Spleen (tissue), 11 donors: Measurements from ENCODE around the gene ETV6. TPM values are rescaled to one million over a fixed set of nuclear protein-coding genes. Genes with fewer than 3 reads are reported as not detected.

ENCODE experiments used
- DNase-seq: peaks from one replicate; pipeline ENCODE4 v3.0.0-alpha.2; 2020
- H3K27ac ChIP-seq, 8 donors: fragments of 200-600 bp; sonication (generic) in 7 of 8; 1 replicate in 4 of 8; 2 replicates in 4 of 8; pipeline versions ENCODE4 v1.5.0 to v1.8.0; 2016 to 2021; ENCODE audit warnings: inconsistent platforms in 4 of 8, mild to moderate bottlenecking in 4 of 8, moderate library complexity in 1 of 8
- H3K27me3 ChIP-seq, 7 donors: fragments of 200-600 bp; sonication (generic) in 6 of 7; replicated peaks in 1 of 7; 1 replicate in 4 of 7; 2 replicates in 3 of 7; pipeline versions ENCODE4 v1.5.0 to v1.8.0; 2016 to 2021; ENCODE audit warnings: inconsistent platforms in 3 of 7, mild to moderate bottlenecking in 1 of 7
- H3K36me3 ChIP-seq, 6 donors: fragments of 200-600 bp; sonication (generic) in 5 of 6; 1 replicate in 4 of 6; 2 replicates in 2 of 6; pipeline versions ENCODE4 v1.5.0 to v1.8.0; 2016 to 2021; ENCODE audit warnings: inconsistent platforms in 2 of 6
- H3K4me1 ChIP-seq, 6 donors: fragments of 200-600 bp; sonication (generic) in 5 of 6; 1 replicate in 3 of 6; 2 replicates in 3 of 6; pipeline versions ENCODE4 v1.5.0 to v1.8.0; 2016 to 2021; ENCODE audit warnings: inconsistent platforms in 3 of 6
- H3K4me3 ChIP-seq, 8 donors: fragments of 200-600 bp; sonication (generic) in 7 of 8; 1 replicate in 4 of 8; 2 replicates in 4 of 8; pipeline versions ENCODE4 v1.5.0 to v1.8.0; 2016 to 2021; ENCODE audit warnings: inconsistent platforms in 4 of 8, mild to moderate bottlenecking in 4 of 8, moderate library complexity in 2 of 8
- H3K9me3 ChIP-seq, 8 donors: fragments of 200-600 bp; sonication (generic) in 7 of 8; 1 replicate in 4 of 8; 2 replicates in 4 of 8; pipeline versions ENCODE4 v1.5.0 to v1.8.0; 2016 to 2021; ENCODE audit warnings: inconsistent platforms in 4 of 8
- POLR2A ChIP-seq, 3 donors: fragments of 450-650 bp; IDR thresholded peaks; one replicate each; pipeline ENCODE4 v1.5.1; 2017; ENCODE audit warnings: antibody characterized with exemption in 3 of 3, mild to moderate bottlenecking in 1 of 3
- POLR2AphosphoS5 ChIP-seq, 3 donors: sonication (generic); formaldehyde crosslinking; IDR thresholded peaks; one replicate each; pipeline ENCODE4 v1.5.1; 2017; ENCODE audit warnings: antibody characterized with exemption in 3 of 3
- WGBS, 5 donors: extraction: QIAGEN DNeasy Blood & Tissue Kit in 3 of 5; methylation state at CpG; one replicate each; pipeline versions ENCODE4 v1.1.5 to v1.1.7; 2013 to 2018; 5-methylcytosine and 5-hydroxymethylcytosine counted together
- intact Hi-C: fragments of 100-400 bp; cut with DNase I; formaldehyde crosslinking; loops from one replicate; pipeline ENCODE4 v1.15.0; 2023; ENCODE audit warnings: low total_unique reads
- polyA plus RNA-seq, 3 donors: library from polyadenylated mRNA; stranded (reverse); fragments of 200-250 nt; gene quantifications; one replicate each; pipeline ENCODE4 v1.2.1, GENCODE V29; 2013
- total RNA-seq, 7 donors: library from RNA; depleted of rRNA in 3 of 7; stranded (reverse); fragments of >200 nt in 3 of 7; fragmentation: NEBNext Ultra II Directional in 4 of 7; extraction: Animal tissue kit (Norgen Biotek cat#: 25700) in 4 of 7; gene quantifications; one replicate each; pipeline versions ENCODE4 v1.1.0 to v1.2.1, GENCODE V29; 2016 to 2021
- TF ChIP-seq, protein P1 (sequence below), 11 experiments: fragments of 200-600 bp in 7 of 11; fragments of 450-650 bp in 4 of 11; sonication (generic) in 4 of 11; IDR thresholded peaks in 8 of 11; conservative IDR thresholded peaks in 3 of 11; 1 replicate in 7 of 11; 2 replicates in 4 of 11; pipeline versions ENCODE4 v1.4.0 to v1.8.0; 2016 to 2021; ENCODE audit warnings: antibody characterized with exemption in 11 of 11, inconsistent platforms in 4 of 11, mild to moderate bottlenecking in 1 of 11
- donor health status: healthy with polysubstance abuse.
- donor health status: DM: no; HTN: no; CAD: no; lungs with moderate emphysema.
- donor health status: DM: no; HTN: no; CAD: no.
- donor health status: Bipolar disorder and iron deficiency.
- donor health status: healthy.
- donor health status: DM: no; HTN: no; CAD: no.
- donor health status: DM: yes; HTN: yes; CAD: no.

The ETV6 gene
- total and polyA plus RNA-seq, 10 donors, result 7.2 to 116 (median 57.8) TPM

GRCh38 chr12:11808931-11809330 lies 159.5 kb downstream of the ETV6 start:
- H3K4me3 ChIP-seq, result no peak overlapping the region
- peak overlapping the region in 4 of 8 donors; percentile 22 to 86 (median 84) for H3K27ac ChIP-seq
- TF ChIP-seq, protein P1, sequence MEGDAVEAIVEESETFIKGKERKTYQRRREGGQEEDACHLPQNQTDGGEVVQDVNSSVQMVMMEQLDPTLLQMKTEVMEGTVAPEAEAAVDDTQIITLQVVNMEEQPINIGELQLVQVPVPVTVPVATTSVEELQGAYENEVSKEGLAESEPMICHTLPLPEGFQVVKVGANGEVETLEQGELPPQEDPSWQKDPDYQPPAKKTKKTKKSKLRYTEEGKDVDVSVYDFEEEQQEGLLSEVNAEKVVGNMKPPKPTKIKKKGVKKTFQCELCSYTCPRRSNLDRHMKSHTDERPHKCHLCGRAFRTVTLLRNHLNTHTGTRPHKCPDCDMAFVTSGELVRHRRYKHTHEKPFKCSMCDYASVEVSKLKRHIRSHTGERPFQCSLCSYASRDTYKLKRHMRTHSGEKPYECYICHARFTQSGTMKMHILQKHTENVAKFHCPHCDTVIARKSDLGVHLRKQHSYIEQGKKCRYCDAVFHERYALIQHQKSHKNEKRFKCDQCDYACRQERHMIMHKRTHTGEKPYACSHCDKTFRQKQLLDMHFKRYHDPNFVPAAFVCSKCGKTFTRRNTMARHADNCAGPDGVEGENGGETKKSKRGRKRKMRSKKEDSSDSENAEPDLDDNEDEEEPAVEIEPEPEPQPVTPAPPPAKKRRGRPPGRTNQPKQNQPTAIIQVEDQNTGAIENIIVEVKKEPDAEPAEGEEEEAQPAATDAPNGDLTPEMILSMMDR (IDR thresholded peaks at IDR 0.05 in 8 of 11, conservative IDR thresholded peaks at IDR 0.05 in 3 of 11), result no peak
- TF ChIP-seq POLR2AphosphoS5 (IDR thresholded peaks at IDR 0.05), result no peak
- TF ChIP-seq POLR2A (IDR thresholded peaks at IDR 0.05), result no peak
- peaks cover 30 to 94% (median 71%) of the 10 kb centered on the region in 6 donors for H3K4me1 ChIP-seq
- no peaks in the 10 kb centered on the region for H3K27me3 ChIP-seq
- 76 to 87% (median 83%) methylated on average over 8 of the region's 8 CpGs for WGBS, 5 donors
- no peaks in the 10 kb centered on the region for H3K36me3 ChIP-seq
- DNase-seq, result no peak
- intact Hi-C loops, result no loop called here
- no peaks in the 10 kb centered on the region for H3K9me3 ChIP-seq

DNA sequence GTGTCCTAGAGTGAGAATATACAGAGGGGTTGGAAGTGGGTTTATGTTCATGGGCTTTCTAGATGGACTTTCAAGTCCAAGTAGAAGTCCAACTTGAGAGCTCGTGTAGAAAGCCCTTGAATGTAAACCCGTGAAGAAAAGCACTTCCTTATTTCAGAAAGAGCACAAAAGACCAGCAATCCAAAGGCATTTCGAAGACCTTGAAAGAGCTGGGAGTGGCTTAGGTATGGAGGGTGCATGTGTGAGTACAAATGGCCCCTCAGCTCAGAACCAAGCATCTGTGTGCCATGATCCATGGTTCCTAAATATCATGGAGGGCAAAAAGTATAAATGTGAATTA lies 160.7 kb downstream of the ETV6 start:
- no peak overlapping the region for H3K4me3 ChIP-seq
- no peaks in the 10 kb centered on the region for H3K36me3 ChIP-seq
- intact Hi-C loops, result no loop called here
- no peak for DNase-seq
- peak overlapping the region in 7 of 8 donors; percentile 22 to 87 (median 83) for H3K27ac ChIP-seq
- no peak for TF ChIP-seq POLR2AphosphoS5 (IDR thresholded peaks at IDR 0.05)
- no peak for TF ChIP-seq POLR2A (IDR thresholded peaks at IDR 0.05)
- TF ChIP-seq, protein P1 (IDR thresholded peaks at IDR 0.05 in 8 of 11, conservative IDR thresholded peaks at IDR 0.05 in 3 of 11), result no peak
- 31 to 52% (median 37%) methylated on average over 3 of the region's 3 CpGs for WGBS, 5 donors
- no peaks in the 10 kb centered on the region for H3K9me3 ChIP-seq
- no peaks in the 10 kb centered on the region for H3K27me3 ChIP-seq
- H3K4me1 ChIP-seq, result peaks cover 36 to 96% (median 80%) of the 10 kb centered on the region in 6 donors

GRCh38 chr12:11811008-11811407 lies 161.5 kb downstream of the ETV6 start:
- WGBS, 5 donors, result 64 to 72% (median 69%) methylated on average over 3 of the region's 3 CpGs
- TF ChIP-seq POLR2AphosphoS5 (IDR thresholded peaks at IDR 0.05), result no peak
- TF ChIP-seq, protein P1 (IDR thresholded peaks at IDR 0.05 in 8 of 11, conservative IDR thresholded peaks at IDR 0.05 in 3 of 11), result no peak
- no peak for TF ChIP-seq POLR2A (IDR thresholded peaks at IDR 0.05)

DNA sequence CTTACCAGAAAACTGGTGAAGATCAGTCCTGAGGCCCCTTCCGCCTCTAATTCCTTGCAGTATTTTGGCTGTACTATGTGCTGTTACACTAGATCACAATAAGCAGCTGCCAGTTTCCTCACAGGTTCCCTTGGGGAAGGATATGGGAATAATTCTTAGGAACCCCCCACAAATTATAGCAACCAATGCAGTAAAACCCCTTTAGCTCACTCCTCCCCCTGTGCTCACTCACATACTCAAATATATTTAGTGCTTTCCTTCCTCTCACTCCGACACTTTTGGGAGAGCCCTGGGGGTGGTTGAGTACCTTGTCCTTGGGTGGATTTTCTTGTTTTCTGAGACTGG lies 162.7 kb downstream of the ETV6 start:
- peak overlapping the region; percentile 66 to 87 (median 84) for H3K27ac ChIP-seq
- 43 to 55% (median 51%) methylated on average over 2 of the region's 2 CpGs for WGBS, 5 donors
- intact Hi-C loops, result no loop called here
- TF ChIP-seq POLR2A (IDR thresholded peaks at IDR 0.05) (no peak), POLR2AphosphoS5 (IDR thresholded peaks at IDR 0.05) (no peak)
- TF ChIP-seq, protein P1 (IDR thresholded peaks at IDR 0.05 in 8 of 11, conservative IDR thresholded peaks at IDR 0.05 in 3 of 11), result no peak
- no peaks in the 10 kb centered on the region for H3K9me3 ChIP-seq
- peaks cover 0 to under 1% (median 0%) of the 10 kb centered on the region in 6 donors for H3K36me3 ChIP-seq
- H3K27me3 ChIP-seq, result no peaks in the 10 kb centered on the region
- DNase-seq, result no peak
- H3K4me1 ChIP-seq, result peaks cover 34 to 94% (median 71%) of the 10 kb centered on the region in 6 donors
- peak overlapping the region in 2 of 8 donors; percentile 31 to 56 for H3K4me3 ChIP-seq

More at GRCh38 chr12:11811008-11811407, 161.5 kb downstream of the ETV6 start:
- H3K27me3 ChIP-seq, result no peaks in the 10 kb centered on the region
- H3K27ac ChIP-seq, result peak overlapping the region in 5 of 8 donors; percentile 58 to 87 (median 86)
- H3K4me3 ChIP-seq, result no peak overlapping the region
- H3K36me3 ChIP-seq, result no peaks in the 10 kb centered on the region
- H3K9me3 ChIP-seq, result no peaks in the 10 kb centered on the region
- intact Hi-C loops, result no loop called here
- DNase-seq, result no peak
- H3K4me1 ChIP-seq, result peaks cover 36 to 98% (median 78%) of the 10 kb centered on the region in 6 donors
